SK-N-SH (cell line): ENCODE data around the gene PSMB5.

Experiments used
- CHD2 ChIP-seq: fragments of 150-350 bp; IDR thresholded peaks from 2 replicates; pipeline ENCODE4 v1.6.1; 2018; ENCODE audit warnings: low read length; ENCODE audit not compliant: partially characterized antibody
- EP300 ChIP-seq, 2 experiments: IDR thresholded peaks; 2 replicates each; pipeline versions ENCODE4 v1.4.0 to v1.6.1; 2012; ENCODE audit warnings: borderline replicate concordance in 1 of 2, low read depth in 1 of 2, low read length in 1 of 2
- EZH2phosphoT487 ChIP-seq: fragments of 200-600 bp; sonication (generic); IDR thresholded peaks from 2 replicates; pipeline ENCODE4 v1.6.1; 2017; ENCODE audit warnings: low read depth, mixed run types, mild to moderate bottlenecking, antibody characterized with exemption, moderate library complexity, borderline replicate concordance
- NRF1 ChIP-seq: IDR thresholded peaks from 2 replicates; pipeline ENCODE4 v1.6.1; 2012; ENCODE audit warnings: low read depth, mild to moderate bottlenecking, low read length
- TF ChIP-seq, protein P1 (sequence below): IDR thresholded peaks from 2 replicates; pipeline ENCODE4 v1.4.0; 2012; ENCODE audit warnings: low read depth, borderline replicate concordance
- TF ChIP-seq, protein P2 (sequence below): fragments of 200-600 bp; sonication (generic); IDR thresholded peaks from 2 replicates; pipeline ENCODE4 v1.6.1; 2017; ENCODE audit warnings: antibody characterized with exemption, mild to moderate bottlenecking, moderate library complexity

DNA sequence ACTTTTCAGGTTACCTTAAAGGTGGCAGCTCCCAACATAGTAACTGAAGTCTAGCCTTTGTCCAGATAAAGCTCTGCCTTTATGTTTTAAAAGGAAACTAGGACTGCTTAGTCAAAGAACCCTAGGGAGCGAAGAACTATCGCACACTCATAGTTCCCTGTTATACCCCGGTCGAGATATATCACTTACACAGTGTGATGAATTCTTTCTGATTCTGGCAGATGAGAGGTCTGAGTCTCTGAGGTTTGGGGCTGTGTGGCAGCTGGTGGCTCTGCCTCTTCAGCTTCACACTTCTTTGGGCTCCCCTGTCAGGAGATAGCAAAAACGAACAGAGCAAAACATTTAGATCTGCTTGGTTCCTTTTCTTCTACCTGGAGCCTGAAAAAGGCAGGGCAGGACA, 43.3 kb upstream of the PSMB5 start:
- TF ChIP-seq, protein P1, sequence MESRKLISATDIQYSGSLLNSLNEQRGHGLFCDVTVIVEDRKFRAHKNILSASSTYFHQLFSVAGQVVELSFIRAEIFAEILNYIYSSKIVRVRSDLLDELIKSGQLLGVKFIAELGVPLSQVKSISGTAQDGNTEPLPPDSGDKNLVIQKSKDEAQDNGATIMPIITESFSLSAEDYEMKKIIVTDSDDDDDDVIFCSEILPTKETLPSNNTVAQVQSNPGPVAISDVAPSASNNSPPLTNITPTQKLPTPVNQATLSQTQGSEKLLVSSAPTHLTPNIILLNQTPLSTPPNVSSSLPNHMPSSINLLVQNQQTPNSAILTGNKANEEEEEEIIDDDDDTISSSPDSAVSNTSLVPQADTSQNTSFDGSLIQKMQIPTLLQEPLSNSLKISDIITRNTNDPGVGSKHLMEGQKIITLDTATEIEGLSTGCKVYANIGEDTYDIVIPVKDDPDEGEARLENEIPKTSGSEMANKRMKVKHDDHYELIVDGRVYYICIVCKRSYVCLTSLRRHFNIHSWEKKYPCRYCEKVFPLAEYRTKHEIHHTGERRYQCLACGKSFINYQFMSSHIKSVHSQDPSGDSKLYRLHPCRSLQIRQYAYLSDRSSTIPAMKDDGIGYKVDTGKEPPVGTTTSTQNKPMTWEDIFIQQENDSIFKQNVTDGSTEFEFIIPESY: no peak
- TF ChIP-seq, protein P2, sequence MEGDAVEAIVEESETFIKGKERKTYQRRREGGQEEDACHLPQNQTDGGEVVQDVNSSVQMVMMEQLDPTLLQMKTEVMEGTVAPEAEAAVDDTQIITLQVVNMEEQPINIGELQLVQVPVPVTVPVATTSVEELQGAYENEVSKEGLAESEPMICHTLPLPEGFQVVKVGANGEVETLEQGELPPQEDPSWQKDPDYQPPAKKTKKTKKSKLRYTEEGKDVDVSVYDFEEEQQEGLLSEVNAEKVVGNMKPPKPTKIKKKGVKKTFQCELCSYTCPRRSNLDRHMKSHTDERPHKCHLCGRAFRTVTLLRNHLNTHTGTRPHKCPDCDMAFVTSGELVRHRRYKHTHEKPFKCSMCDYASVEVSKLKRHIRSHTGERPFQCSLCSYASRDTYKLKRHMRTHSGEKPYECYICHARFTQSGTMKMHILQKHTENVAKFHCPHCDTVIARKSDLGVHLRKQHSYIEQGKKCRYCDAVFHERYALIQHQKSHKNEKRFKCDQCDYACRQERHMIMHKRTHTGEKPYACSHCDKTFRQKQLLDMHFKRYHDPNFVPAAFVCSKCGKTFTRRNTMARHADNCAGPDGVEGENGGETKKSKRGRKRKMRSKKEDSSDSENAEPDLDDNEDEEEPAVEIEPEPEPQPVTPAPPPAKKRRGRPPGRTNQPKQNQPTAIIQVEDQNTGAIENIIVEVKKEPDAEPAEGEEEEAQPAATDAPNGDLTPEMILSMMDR: no peak
- TF ChIP-seq CHD2 (no peak), NRF1 (no peak), EP300 (IDR thresholded peaks at IDR 0.05; ENCODE audit: borderline replicate concordance in 1 of 2, low read depth in 1 of 2, low read length in 1 of 2) (no peak), EZH2phosphoT487 (no peak)
